H9 (cell line): ENCODE measurements around the gene RPS29. TPM values are rescaled to one million over a fixed set of nuclear protein-coding genes. Genes with fewer than 3 reads are reported as not detected.

Source experiments
- DNase-seq: peaks from one replicate; pipeline ENCODE4 v3.0.0-alpha.2; 2017
- H2AFZ ChIP-seq: one replicate; pipeline ENCODE4 v1.6.1; 2013; ENCODE audit warnings: mild to moderate bottlenecking, low read length, control low read depth, moderate library complexity
- H2AK5ac ChIP-seq: 2 replicates; pipeline ENCODE4 v1.6.1; 2013; ENCODE audit warnings: low read length, control low read depth, mixed read lengths; ENCODE audit not compliant: insufficient read length
- H2BK120ac ChIP-seq: one replicate; pipeline ENCODE4 v1.6.1; 2013; ENCODE audit warnings: low read depth, mild to moderate bottlenecking, low read length, control low read depth, inconsistent platforms; ENCODE audit not compliant: poor library complexity, severe bottlenecking
- H2BK12ac ChIP-seq: 2 replicates; pipeline ENCODE4 v1.6.1; 2013; ENCODE audit warnings: low read length, control low read depth, mixed read lengths, low read depth; ENCODE audit not compliant: insufficient read length
- H2BK15ac ChIP-seq: 2 replicates; pipeline ENCODE4 v1.6.1; 2013; ENCODE audit warnings: low read depth, low read length, control low read depth
- H2BK20ac ChIP-seq: one replicate; pipeline ENCODE4 v1.6.1; 2013; ENCODE audit warnings: low read depth, mild to moderate bottlenecking, low read length, control low read depth, inconsistent platforms; ENCODE audit not compliant: poor library complexity, severe bottlenecking
- H2BK5ac ChIP-seq: 2 replicates; pipeline ENCODE4 v1.6.1; 2013; ENCODE audit warnings: low read length, control low read depth, mixed read lengths; ENCODE audit not compliant: insufficient read length
- H3K14ac ChIP-seq: 2 replicates; pipeline ENCODE4 v1.6.1; 2013; ENCODE audit warnings: low read length, control low read depth; ENCODE audit not compliant: insufficient read depth
- H3K18ac ChIP-seq: 2 replicates; pipeline ENCODE4 v1.6.1; 2013; ENCODE audit warnings: low read depth, mild to moderate bottlenecking, mixed read lengths, low read length, control low read depth; ENCODE audit not compliant: insufficient read length
- H3K23ac ChIP-seq: 2 replicates; pipeline ENCODE4 v1.6.1; 2013; ENCODE audit warnings: low read length, control low read depth, mixed read lengths, low read depth; ENCODE audit not compliant: insufficient read length
- H3K23me2 ChIP-seq: 2 replicates; pipeline ENCODE4 v1.6.1; 2013; ENCODE audit warnings: low read depth, mild to moderate bottlenecking, mixed read lengths, low read length, control low read depth; ENCODE audit not compliant: insufficient read length, poor library complexity, severe bottlenecking
- H3K27ac ChIP-seq: 2 replicates; pipeline ENCODE4 v1.5.1; 2013; ENCODE audit warnings: low read length, control low read depth, mixed read lengths, low read depth; ENCODE audit not compliant: insufficient read length
- H3K27me3 ChIP-seq: 2 replicates; pipeline ENCODE4 v1.6.1; 2013; ENCODE audit warnings: low read length, control low read depth, inconsistent platforms; ENCODE audit not compliant: insufficient read depth
- H3K4ac ChIP-seq: 2 replicates; pipeline ENCODE4 v1.6.1; 2013; ENCODE audit warnings: low read depth, mild to moderate bottlenecking, control low read depth, inconsistent platforms, low read length, moderate library complexity
- H3K4me1 ChIP-seq: 2 replicates; pipeline ENCODE4 v1.6.1; 2013; ENCODE audit warnings: low read length, control low read depth, inconsistent platforms; ENCODE audit not compliant: insufficient read depth
- H3K4me2 ChIP-seq: 2 replicates; pipeline ENCODE4 v1.6.1; 2013; ENCODE audit warnings: low read length, control low read depth, mixed read lengths; ENCODE audit not compliant: insufficient read length, insufficient read depth
- H3K56ac ChIP-seq: 2 replicates; pipeline ENCODE4 v1.6.1; 2013; ENCODE audit warnings: low read depth, mild to moderate bottlenecking, mixed read lengths, low read length, control low read depth; ENCODE audit not compliant: insufficient read length
- H3K79me1 ChIP-seq: 2 replicates; pipeline ENCODE4 v1.6.1; 2013; ENCODE audit warnings: low read depth, mild to moderate bottlenecking, moderate library complexity, low read length, control low read depth, inconsistent platforms; ENCODE audit not compliant: insufficient read depth, poor library complexity, severe bottlenecking
- H3K79me2 ChIP-seq: 2 replicates; pipeline ENCODE4 v1.6.1; 2013; ENCODE audit warnings: low read length, control low read depth, inconsistent platforms; ENCODE audit not compliant: insufficient read depth
- H3K9ac ChIP-seq: 2 replicates; pipeline ENCODE4 v1.6.1; 2013; ENCODE audit warnings: low read length, control low read depth, mixed read lengths; ENCODE audit not compliant: insufficient read length; ENCODE audit errors: extremely low read depth
- H3K9me3 ChIP-seq: one replicate; pipeline ENCODE4 v1.6.1; 2013; ENCODE audit warnings: low read depth, low read length, inconsistent platforms; ENCODE audit not compliant: control insufficient read depth
- H3T11ph ChIP-seq: one replicate; pipeline ENCODE4 v1.6.1; 2013; ENCODE audit warnings: mild to moderate bottlenecking, low read length, control low read depth, inconsistent platforms
- H4K20me1 ChIP-seq: one replicate; pipeline ENCODE4 v1.6.1; 2013; ENCODE audit not compliant: control insufficient read depth, insufficient read length, insufficient read depth
- H4K5ac ChIP-seq: 2 replicates; pipeline ENCODE4 v1.6.1; 2013; ENCODE audit warnings: low read depth, mild to moderate bottlenecking, mixed read lengths, low read length, control low read depth; ENCODE audit not compliant: insufficient read length
- H4K8ac ChIP-seq: replicated peaks from 2 replicates; pipeline ENCODE4 v1.6.1; 2013; ENCODE audit warnings: low read length, control low read depth, mixed read lengths, low read depth; ENCODE audit not compliant: insufficient read length
- H4K91ac ChIP-seq: 2 replicates; pipeline ENCODE4 v1.6.1; 2013; ENCODE audit warnings: low read depth, mild to moderate bottlenecking, moderate library complexity, mixed read lengths, low read length, control low read depth; ENCODE audit not compliant: insufficient read length
- H3K27ac Mint-ChIP-seq, 3 experiments: 2 replicates in 2 of 3; 3 replicates in 1 of 3; pipeline ENCODE4 v1.8.0; 2020 to 2021; ENCODE audit warnings: mixed read lengths in 3 of 3, mild to moderate bottlenecking in 1 of 3, moderate library complexity in 1 of 3
- H3K27me3 Mint-ChIP-seq: 2 replicates; pipeline ENCODE4 v1.8.0; 2021; ENCODE audit warnings: low read depth, mild to moderate bottlenecking, moderate library complexity, mixed read lengths
- H3K36me3 Mint-ChIP-seq, 3 experiments: 2 replicates in 2 of 3; 3 replicates in 1 of 3; pipeline ENCODE4 v1.8.0; 2020 to 2021; ENCODE audit warnings: low read depth in 3 of 3, mixed read lengths in 3 of 3; ENCODE audit not compliant: insufficient read depth in 1 of 3
- H3K4me1 Mint-ChIP-seq, 2 experiments: 2 replicates each; pipeline ENCODE4 v1.8.0; 2020; ENCODE audit warnings: mixed read lengths in 2 of 2
- H3K4me3 Mint-ChIP-seq, 2 experiments: 2 replicates in 1 of 2; 3 replicates in 1 of 2; pipeline ENCODE4 v1.8.0; 2020 to 2021; ENCODE audit warnings: mild to moderate bottlenecking in 2 of 2, mixed read lengths in 2 of 2, moderate library complexity in 1 of 2
- H3K9me3 Mint-ChIP-seq, 2 experiments: 2 replicates in 1 of 2; 3 replicates in 1 of 2; pipeline ENCODE4 v1.8.0; 2020; ENCODE audit warnings: mild to moderate bottlenecking in 2 of 2, mixed read lengths in 2 of 2, moderate library complexity in 1 of 2
- CTCF ChIP-seq: fragments of 200-600 bp; sonication (generic); conservative IDR thresholded peaks from 3 replicates; pipeline ENCODE4 v1.8.0; 2021; ENCODE audit warnings: antibody characterized with exemption, mild to moderate bottlenecking
- WGBS: extraction: QIAGEN DNeasy Blood & Tissue Kit; methylation state at CpG from one replicate; pipeline ENCODE4 v1.1.7; 2013; ENCODE audit warnings: missing lambda C conversion rate, low lambda C conversion rate, mixed read lengths; ENCODE audit not compliant: insufficient read length; ENCODE audit errors: extremely low coverage; 5-methylcytosine and 5-hydroxymethylcytosine counted together
- total RNA-seq: library from RNA; stranded (reverse); gene quantifications from 2 replicates; pipeline ENCODE4 v1.2.1, GENCODE V29; 2021

RPS29 gene
- total RNA-seq, 1 experiment from 2014 or later = 1,963 TPM

DNA sequence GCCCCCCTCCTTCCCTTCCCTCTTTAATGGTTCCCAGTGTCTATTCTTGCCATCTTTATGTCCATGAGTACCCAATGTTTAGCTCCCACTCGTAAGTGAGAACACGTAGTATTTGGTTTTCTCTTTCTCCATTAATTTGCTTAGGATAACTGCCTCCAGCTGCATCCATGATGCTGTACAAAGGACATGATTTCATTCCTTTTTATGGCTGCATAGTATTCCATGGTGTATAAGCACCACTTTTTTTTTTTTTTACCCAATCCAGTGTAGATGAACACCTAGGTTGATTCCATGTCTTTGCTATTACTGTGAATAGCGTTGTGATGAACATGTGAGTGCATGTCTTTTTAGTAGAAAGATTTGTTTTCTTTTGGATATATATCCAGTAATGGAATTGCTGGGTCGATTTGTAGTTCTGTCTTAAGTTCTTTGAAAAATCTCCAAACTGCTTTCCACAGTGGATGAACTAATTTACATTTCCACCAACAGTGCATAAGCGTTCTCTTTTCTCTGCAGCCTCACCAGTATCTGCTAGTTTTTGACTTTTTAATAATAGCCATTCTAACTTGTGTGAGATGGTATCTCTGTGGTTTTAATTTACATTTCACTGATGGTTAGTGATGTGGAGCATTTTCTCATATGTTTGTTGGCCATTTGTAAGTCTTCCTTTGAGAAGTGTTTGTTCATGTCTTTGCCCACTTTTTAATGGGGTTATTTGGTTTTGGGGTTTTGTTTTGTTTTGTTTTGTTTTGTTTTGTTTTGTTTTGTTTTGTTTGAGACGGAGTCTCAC, 26.0 kb downstream of the RPS29 start:
- H3K27ac ChIP-seq = no peak overlapping the region
- no peak overlapping the region for H3T11ph ChIP-seq
- H3K79me1 ChIP-seq = no peaks in the 10 kb centered on the region
- Mint-ChIP-seq H3K4me3 (no peak overlapping the region), H3K4me1 (0 out of 4 replicates have a peak, but pooled peaks cover 0 to 2% of the 10 kb centered on the region in 2 experiments), H3K9me3 (peaks cover 0 to 9% of the 10 kb centered on the region in 2 experiments; a peak in 1 of 5 replicates), H3K36me3 (peaks cover 0 to 1% (median 0%) of the 10 kb centered on the region in 3 experiments; a peak in 1 of 7 replicates), H3K27me3 (no peaks in the 10 kb centered on the region), H3K27ac (no peak overlapping the region)
- no peak overlapping the region for H3K4me2 ChIP-seq
- no peak overlapping the region for H2AK5ac ChIP-seq
- no peak overlapping the region for H3K9ac ChIP-seq
- H2BK12ac ChIP-seq = no peak overlapping the region
- no peak for DNase-seq
- no peak overlapping the region for H4K91ac ChIP-seq
- H3K14ac ChIP-seq = no peak overlapping the region
- no peaks in the 10 kb centered on the region for H3K27me3 ChIP-seq
- no peak overlapping the region for H3K4ac ChIP-seq
- no peak for TF ChIP-seq CTCF
- H3K18ac ChIP-seq = no peak overlapping the region
- H2BK5ac ChIP-seq = no peak overlapping the region
- H4K5ac ChIP-seq = no peak overlapping the region
- H4K8ac ChIP-seq = no peak overlapping the region
- no peaks in the 10 kb centered on the region for H3K79me2 ChIP-seq
- no peaks in the 10 kb centered on the region for H3K23me2 ChIP-seq
- H3K23ac ChIP-seq = no peak overlapping the region
- H2BK120ac ChIP-seq = no peak overlapping the region
- no peak overlapping the region for H2BK20ac ChIP-seq
- no peak overlapping the region for H2AFZ ChIP-seq
- H4K20me1 ChIP-seq = no peaks in the 10 kb centered on the region
- H3K4me1 ChIP-seq = no peaks in the 10 kb centered on the region
- no peaks in the 10 kb centered on the region for H3K9me3 ChIP-seq
- no peak overlapping the region for H2BK15ac ChIP-seq
- WGBS = no CpG with 5 or more reads among the region's 6 CpGs
- H3K56ac ChIP-seq = no peak overlapping the region
